HG03175 (cell line): ENCODE results near the gene DNAJA3.

Source experiments
- ATAC-seq: cut with Tn5 transposase; IDR thresholded peaks from one replicate; pipeline ENCODE4 v1.9.1; 2021; ENCODE audit warnings: mild to moderate bottlenecking, moderate library complexity; ENCODE audit not compliant: unreplicated experiment

Gene DNAJA3

GRCh38 chr16:4425378-4426020 lies at the start of gene DNAJA3:
Gene DNAJA3, plus strand, starts transcription at chr16:4425868. Its CDS starts 14 bp downstream, at chr16:4425882.
- peak; percentile 89 for ATAC-seq

- ATAC-seq, result no peak
Measured at GRCh38 chr16:4376126-4376892, 49.4 kb upstream of the DNAJA3 start.

GRCh38 chr16:4376893-4377572 lies 48.6 kb upstream of the DNAJA3 start:
- ATAC-seq, result no peak

- no peak for ATAC-seq
Measured at GRCh38 chr16:4377573-4378154, 48.0 kb upstream of the DNAJA3 start.

DNA sequence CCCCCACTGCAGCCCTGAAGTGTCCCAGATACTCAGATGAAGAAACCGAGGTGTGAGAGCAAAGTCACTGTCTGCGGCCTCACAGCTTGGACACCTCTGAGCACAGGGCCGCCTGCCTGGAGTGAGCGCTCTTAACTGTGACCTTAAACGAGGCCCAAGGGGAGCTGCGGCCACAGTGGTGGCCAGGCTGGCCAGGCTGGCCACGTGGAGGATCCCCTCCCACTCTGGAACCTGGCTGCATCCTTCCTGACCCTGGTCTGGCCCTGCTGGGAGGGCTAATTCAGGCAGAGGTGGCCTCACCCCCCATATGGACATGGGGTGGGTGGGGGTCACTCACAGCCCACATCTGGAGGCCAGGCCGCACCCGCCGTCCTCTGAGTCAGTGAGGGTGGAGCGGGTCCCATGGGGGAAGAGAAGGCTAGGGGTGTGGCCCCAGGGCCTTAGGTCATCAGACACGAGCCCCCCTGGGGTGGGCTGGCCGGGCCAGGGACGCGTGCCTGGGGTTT lies 47.5 kb upstream of the DNAJA3 start:
- ATAC-seq, result no peak

DNA sequence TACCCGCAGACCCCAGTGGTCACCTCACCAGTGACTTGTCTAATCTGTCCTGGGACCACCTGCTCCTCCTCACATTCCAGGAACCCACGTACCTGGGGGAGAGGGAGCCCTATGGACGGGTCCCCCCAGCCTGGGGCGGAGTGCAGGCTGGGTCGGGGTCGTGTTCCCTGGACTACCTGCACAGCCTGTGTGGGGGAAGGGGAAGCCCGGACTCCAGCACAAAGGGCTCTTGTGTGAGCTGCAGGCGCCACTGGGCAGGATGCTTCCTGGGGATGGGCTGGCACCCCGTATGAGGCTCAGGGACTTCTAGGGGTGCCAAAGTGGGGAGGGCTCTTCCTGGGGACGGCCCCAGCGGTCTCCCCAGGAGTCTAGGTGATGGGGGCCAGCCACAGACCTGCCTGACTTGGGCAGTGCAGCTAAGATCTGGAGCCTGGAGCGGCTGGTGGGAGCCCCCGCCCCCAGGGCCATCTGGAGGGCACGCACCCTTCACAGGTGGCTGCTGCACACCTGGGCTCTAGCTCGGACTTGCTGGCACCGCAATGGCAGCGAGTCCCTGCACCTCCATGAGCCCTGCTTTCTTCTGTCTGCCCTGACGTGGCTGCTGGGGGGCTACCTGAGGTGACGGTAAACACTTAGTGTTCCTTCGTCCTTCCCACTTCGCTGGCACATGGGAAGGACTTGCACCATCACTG lies 46.5 kb upstream of the DNAJA3 start:
- ATAC-seq, result no peak

GRCh38 chr16:4380119-4381063 lies 45.3 kb upstream of the DNAJA3 start:
- ATAC-seq, result no peak

- ATAC-seq, result no peak
Measured at GRCh38 chr16:4381072-4381934, 44.4 kb upstream of the DNAJA3 start.

DNA sequence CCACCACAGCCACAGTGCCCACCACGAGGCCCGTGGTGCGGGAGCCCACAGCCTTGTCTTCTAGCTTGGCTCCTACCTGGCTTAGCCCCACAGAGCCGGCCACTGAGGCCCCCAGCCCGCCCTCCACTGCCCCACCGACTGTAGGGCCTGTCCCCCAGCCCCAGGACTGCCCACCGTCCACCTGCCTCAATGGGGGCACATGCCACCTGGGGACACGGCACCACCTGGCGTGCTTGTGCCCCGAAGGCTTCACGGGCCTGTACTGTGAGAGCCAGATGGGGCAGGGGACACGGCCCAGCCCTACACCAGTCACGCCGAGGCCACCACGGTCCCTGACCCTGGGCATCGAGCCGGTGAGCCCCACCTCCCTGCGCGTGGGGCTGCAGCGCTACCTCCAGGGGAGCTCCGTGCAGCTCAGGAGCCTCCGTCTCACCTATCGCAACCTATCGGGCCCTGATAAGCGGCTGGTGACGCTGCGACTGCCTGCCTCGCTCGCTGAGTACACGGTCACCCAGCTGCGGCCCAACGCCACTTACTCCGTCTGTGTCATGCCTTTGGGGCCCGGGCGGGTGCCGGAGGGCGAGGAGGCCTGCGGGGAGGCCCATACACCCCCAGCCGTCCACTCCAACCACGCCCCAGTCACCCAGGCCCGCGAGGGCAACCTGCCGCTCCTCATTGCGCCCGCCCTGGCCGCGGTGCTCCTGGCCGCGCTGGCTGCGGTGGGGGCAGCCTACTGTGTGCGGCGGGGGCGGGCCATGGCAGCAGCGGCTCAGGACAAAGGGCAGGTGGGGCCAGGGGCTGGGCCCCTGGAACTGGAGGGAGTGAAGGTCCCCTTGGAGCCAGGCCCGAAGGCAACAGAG lies 43.5 kb upstream of the DNAJA3 start:
- ATAC-seq, result no peak

DNA sequence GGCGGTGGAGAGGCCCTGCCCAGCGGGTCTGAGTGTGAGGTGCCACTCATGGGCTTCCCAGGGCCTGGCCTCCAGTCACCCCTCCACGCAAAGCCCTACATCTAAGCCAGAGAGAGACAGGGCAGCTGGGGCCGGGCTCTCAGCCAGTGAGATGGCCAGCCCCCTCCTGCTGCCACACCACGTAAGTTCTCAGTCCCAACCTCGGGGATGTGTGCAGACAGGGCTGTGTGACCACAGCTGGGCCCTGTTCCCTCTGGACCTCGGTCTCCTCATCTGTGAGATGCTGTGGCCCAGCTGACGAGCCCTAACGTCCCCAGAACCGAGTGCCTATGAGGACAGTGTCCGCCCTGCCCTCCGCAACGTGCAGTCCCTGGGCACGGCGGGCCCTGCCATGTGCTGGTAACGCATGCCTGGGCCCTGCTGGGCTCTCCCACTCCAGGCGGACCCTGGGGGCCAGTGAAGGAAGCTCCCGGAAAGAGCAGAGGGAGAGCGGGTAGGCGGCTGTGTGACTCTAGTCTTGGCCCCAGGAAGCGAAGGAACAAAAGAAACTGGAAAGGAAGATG lies 42.8 kb upstream of the DNAJA3 start:
- no peak for ATAC-seq

DNA sequence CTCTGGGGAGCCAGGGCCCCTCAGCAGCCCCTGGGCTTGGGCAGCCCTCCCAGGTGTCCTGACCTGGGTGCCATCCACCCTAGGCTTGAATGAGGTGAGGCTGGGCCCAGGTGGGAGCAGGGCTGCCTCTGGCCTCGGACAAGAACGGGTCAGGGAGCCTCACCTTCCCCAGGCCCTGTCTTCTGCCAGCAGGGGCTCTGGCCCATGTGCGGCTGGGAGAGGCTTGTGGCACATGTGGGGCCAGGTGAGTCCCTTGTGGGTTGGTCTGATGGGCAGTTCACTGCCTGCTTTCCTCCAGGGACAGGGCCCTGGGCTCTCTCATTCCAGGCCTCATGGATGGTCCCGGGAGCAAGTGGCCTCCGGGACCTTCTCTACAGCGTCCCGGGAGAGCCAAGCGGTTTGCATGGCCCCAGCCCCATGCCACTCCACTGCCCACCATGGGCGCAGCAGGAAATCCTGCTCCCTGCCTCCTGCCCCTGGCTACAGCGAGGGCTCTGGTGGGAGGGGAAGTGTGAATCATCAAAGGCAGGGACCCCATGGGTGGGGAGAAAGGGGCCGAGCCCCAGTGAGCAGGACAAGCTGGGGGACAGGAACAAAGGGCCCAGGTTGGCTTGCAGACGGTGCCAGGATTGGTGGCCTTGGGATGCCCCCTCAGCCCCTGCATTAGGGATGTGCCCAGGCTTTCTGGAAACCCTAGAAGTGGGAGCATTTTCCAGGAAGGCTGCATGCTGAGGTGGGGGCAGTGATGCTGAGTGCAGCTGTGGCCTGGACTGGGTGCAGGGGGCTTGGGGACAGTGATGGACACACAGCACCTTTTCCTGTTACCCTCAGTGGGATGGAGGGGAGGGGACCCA lies 41.9 kb upstream of the DNAJA3 start:
- no peak for ATAC-seq

GRCh38 chr16:4384509-4384942 lies 41.1 kb upstream of the DNAJA3 start:
- no peak for ATAC-seq

- ATAC-seq, result no peak
Measured at GRCh38 chr16:4385066-4385788, 40.4 kb upstream of the DNAJA3 start.

- no peak for ATAC-seq
Measured at GRCh38 chr16:4385789-4386450, 39.7 kb upstream of the DNAJA3 start.

- ATAC-seq, result no peak
Measured at GRCh38 chr16:4386451-4386805, 39.2 kb upstream of the DNAJA3 start.
